ENCODE measurements around the gene DAZAP1. TPM values are rescaled to one million over a fixed set of nuclear protein-coding genes. Genes with fewer than 3 reads are reported as not detected.

The DAZAP1 gene
- total RNA-seq, 4 donors from 2014 or later = 1.2 to 102 (median 23.8) TPM

- H3K36me3 ChIP-seq = no peaks in the 10 kb centered on the region
- no peaks in the 10 kb centered on the region for H3K9me3 ChIP-seq
- H3K4me1 ChIP-seq = peaks cover 0 to under 1% of the 10 kb centered on the region in 2 donors
- H3K27ac ChIP-seq = no peak overlapping the region
- H3K4me3 ChIP-seq = no peak overlapping the region
- intact Hi-C loops (cut with DNase I; ENCODE audit: low total_unique reads) = no loop called here
- DNase-seq = no peak
- H3K27me3 ChIP-seq = no peaks in the 10 kb centered on the region
- TF ChIP-seq POLR2A (IDR thresholded peaks at IDR 0.05) (no peak), CTCF (IDR thresholded peaks at IDR 0.05) (no peak)
These were observed 16.4 kb upstream of the DAZAP1 start for GRCh38 chr19:1390890-1391423.

GRCh38 chr19:1392407-1392806 is 15.0 kb upstream of the DAZAP1 start:
- H3K4me1 ChIP-seq = peaks cover 0 to 5% of the 10 kb centered on the region in 2 donors
- DNase-seq = no peak
- no peaks in the 10 kb centered on the region for H3K9me3 ChIP-seq
- no peaks in the 10 kb centered on the region for H3K27me3 ChIP-seq
- H3K4me3 ChIP-seq = no peak overlapping the region
- H3K27ac ChIP-seq = no peak overlapping the region
- no peaks in the 10 kb centered on the region for H3K36me3 ChIP-seq
- TF ChIP-seq POLR2A (IDR thresholded peaks at IDR 0.05) (no peak), CTCF (IDR thresholded peaks at IDR 0.05) (no peak)
- intact Hi-C loops (cut with DNase I; ENCODE audit: low total_unique reads) = no loop called here

GRCh38 chr19:1392939-1393530 is 14.4 kb upstream of the DAZAP1 start:
- Histone ChIP-seq H3K36me3 (no peaks in the 10 kb centered on the region), H3K4me1 (peaks cover 0 to 5% of the 10 kb centered on the region in 2 donors), H3K4me3 (no peak overlapping the region), H3K27ac (no peak overlapping the region), H3K9me3 (no peaks in the 10 kb centered on the region), H3K27me3 (no peaks in the 10 kb centered on the region)
- TF ChIP-seq CTCF (IDR thresholded peaks at IDR 0.05) = no peak
- no peak for TF ChIP-seq POLR2A (IDR thresholded peaks at IDR 0.05)
- intact Hi-C loops (cut with DNase I; ENCODE audit: low total_unique reads) = no loop called here
- no peak for DNase-seq

GRCh38 chr19:1393841-1394240 is 13.5 kb upstream of the DAZAP1 start:
- Histone ChIP-seq H3K9me3 (no peaks in the 10 kb centered on the region), H3K4me3 (no peak overlapping the region), H3K36me3 (no peaks in the 10 kb centered on the region), H3K27ac (no peak overlapping the region), H3K4me1 (peaks cover 0 to 5% of the 10 kb centered on the region in 2 donors), H3K27me3 (no peaks in the 10 kb centered on the region)
- TF ChIP-seq CTCF (IDR thresholded peaks at IDR 0.05) (no peak), POLR2A (IDR thresholded peaks at IDR 0.05) (no peak)
- intact Hi-C loops (cut with DNase I; ENCODE audit: low total_unique reads) = no loop called here
- no peak for DNase-seq

GRCh38 chr19:1394252-1395193 is 12.9 kb upstream of the DAZAP1 start:
- no peaks in the 10 kb centered on the region for H3K36me3 ChIP-seq
- no peak overlapping the region for H3K4me3 ChIP-seq
- H3K9me3 ChIP-seq = no peaks in the 10 kb centered on the region
- TF ChIP-seq CTCF (IDR thresholded peaks at IDR 0.05) (no peak), POLR2A (IDR thresholded peaks at IDR 0.05) (no peak)
- peaks cover 0 to 5% of the 10 kb centered on the region in 2 donors for H3K4me1 ChIP-seq
- H3K27me3 ChIP-seq = no peaks in the 10 kb centered on the region
- no peak overlapping the region for H3K27ac ChIP-seq
- no peak for DNase-seq
- intact Hi-C loops (cut with DNase I; ENCODE audit: low total_unique reads) = no loop called here
